ENCODE data around the gene VPS35L.
"Not testable (repeated sequence)": the region's sequence is repeated elsewhere in the genome, so short reads cannot be mapped to it uniquely, and the experiment has no call there.

Gene VPS35L

GRCh38 chr16:19711643-19712042 is 156.1 kb downstream of the VPS35L start:
- no peak for DNase-seq (ENCODE audit: low read depth)

GRCh38 chr16:19712418-19713058 is 157.0 kb downstream of the VPS35L start:
- no peak for DNase-seq (ENCODE audit: low read depth)

- no peak for DNase-seq (ENCODE audit: low read depth)
Observed at GRCh38 chr16:19713697-19714096, 158.2 kb downstream of the VPS35L start.

GRCh38 chr16:19715566-19715965 is 160.1 kb downstream of the VPS35L start:
- DNase-seq (ENCODE audit: low read depth): no peak

- no peak for DNase-seq (ENCODE audit: low read depth)
Observed at GRCh38 chr16:19716183-19716582, 160.7 kb downstream of the VPS35L start.

- DNase-seq (ENCODE audit: low read depth): not testable (repeated sequence)
Observed at GRCh38 chr16:19716728-19717127, 161.2 kb downstream of the VPS35L start.

- no peak for DNase-seq (ENCODE audit: low read depth)
Observed at GRCh38 chr16:19717314-19717713, 161.8 kb downstream of the VPS35L start.

- DNase-seq (ENCODE audit: low read depth): peak; percentile 30
Observed at GRCh38 chr16:19717741-19718623, 162.5 kb downstream of the VPS35L start, which contains the start of the genes IQCK and KNOP1. Gene IQCK (plus strand): TSS chr16:19718271. CDS start chr16:19718307, 36 bp downstream. Gene KNOP1 (minus strand): TSS chr16:19718227. CDS start chr16:19715035, 3,192 bp downstream.

GRCh38 chr16:19718624-19718965 is 163.1 kb downstream of the VPS35L start:
- no peak for DNase-seq (ENCODE audit: low read depth)

- DNase-seq (ENCODE audit: low read depth): no peak
Observed at GRCh38 chr16:19722269-19722952, 166.9 kb downstream of the VPS35L start.

- no peak for DNase-seq (ENCODE audit: low read depth)
Observed at GRCh38 chr16:19722981-19723380, 167.5 kb downstream of the VPS35L start.

GRCh38 chr16:19728636-19728965 is 173.1 kb downstream of the VPS35L start:
- no peak for DNase-seq (ENCODE audit: low read depth)

GRCh38 chr16:19733551-19733950 is 178.0 kb downstream of the VPS35L start:
- no peak for DNase-seq (ENCODE audit: low read depth)

GRCh38 chr16:19735074-19735867 is 179.8 kb downstream of the VPS35L start:
- DNase-seq (ENCODE audit: low read depth): no peak

GRCh38 chr16:19737306-19738038 is 182.0 kb downstream of the VPS35L start:
- DNase-seq (ENCODE audit: low read depth): no peak

GRCh38 chr16:19741354-19741753 is 185.9 kb downstream of the VPS35L start:
- no peak for DNase-seq (ENCODE audit: low read depth)

- DNase-seq (ENCODE audit: low read depth): no peak
Observed at GRCh38 chr16:19743816-19744159, 188.3 kb downstream of the VPS35L start.

- no peak for DNase-seq (ENCODE audit: low read depth)
Observed at GRCh38 chr16:19744670-19745069, 189.2 kb downstream of the VPS35L start.

GRCh38 chr16:19745286-19746010 is 189.9 kb downstream of the VPS35L start:
- DNase-seq (ENCODE audit: low read depth): no peak

GRCh38 chr16:19746561-19746960 is 191.1 kb downstream of the VPS35L start:
- no peak for DNase-seq (ENCODE audit: low read depth)

All from GM04503 (cell line).